ENCODE results near the gene DPH1. TPM values are rescaled to one million over a fixed set of nuclear protein-coding genes. Genes with fewer than 3 reads are reported as not detected.
"Not testable (repeated sequence)": the region's sequence is repeated elsewhere in the genome, so short reads cannot be mapped to it uniquely, and the experiment has no call there.

DPH1 gene
- total RNA-seq, 1 experiment from 2014 or later: 14.4 TPM

- no peaks in the 10 kb centered on the region; the same call in 1 of the 2 replicates for H3K27me3 ChIP-seq
- no peak for DNase-seq
- no peaks in the 10 kb centered on the region for H3K9me3 ChIP-seq (replicated peaks)
- no peak overlapping the region for H3K27ac ChIP-seq
- H3K36me3 ChIP-seq: no peaks in the 10 kb centered on the region
- H3K4me1 ChIP-seq: peaks cover 10% of the 10 kb centered on the region
- H3K4me3 ChIP-seq: no peak overlapping the region
These were observed 31.8 kb upstream of the DPH1 start for GRCh38 chr17:1997927-1998742.

GRCh38 chr17:1999557-2000251 lies 30.2 kb upstream of the DPH1 start:
- DNase-seq: peak; percentile 55 to 63

GRCh38 chr17:2002767-2003329 lies 27.1 kb upstream of the DPH1 start:
- no peaks in the 10 kb centered on the region for H3K9me3 ChIP-seq (replicated peaks)
- no peak overlapping the region for H3K27ac ChIP-seq
- H3K36me3 ChIP-seq: no peaks in the 10 kb centered on the region
- no peak overlapping the region for H3K4me3 ChIP-seq
- no peaks in the 10 kb centered on the region for H3K27me3 ChIP-seq
- H3K4me1 ChIP-seq: peaks cover 10% of the 10 kb centered on the region
- no peak for DNase-seq

More at GRCh38 chr17:1999557-2000251, 30.2 kb upstream of the DPH1 start:
- H3K36me3 ChIP-seq: no peaks in the 10 kb centered on the region
- H3K4me3 ChIP-seq: peak overlapping the region; percentile 19
- no peaks in the 10 kb centered on the region; the same call in 1 of the 2 replicates for H3K27me3 ChIP-seq
- H3K27ac ChIP-seq: no peak overlapping the region
- peaks cover 10% of the 10 kb centered on the region for H3K4me1 ChIP-seq
- H3K9me3 ChIP-seq (replicated peaks): no peaks in the 10 kb centered on the region

- H3K4me1 ChIP-seq: peaks cover 10% of the 10 kb centered on the region
- no peak for DNase-seq
- H3K4me3 ChIP-seq: no peak overlapping the region
- H3K27ac ChIP-seq: no peak overlapping the region
- no peaks in the 10 kb centered on the region for H3K9me3 ChIP-seq (replicated peaks)
- no peaks in the 10 kb centered on the region for H3K36me3 ChIP-seq
- no peaks in the 10 kb centered on the region for H3K27me3 ChIP-seq
These were observed 26.4 kb upstream of the DPH1 start for GRCh38 chr17:2003525-2003924.

GRCh38 chr17:2004435-2004952 lies 25.5 kb upstream of the DPH1 start:
- no peak overlapping the region for H3K4me3 ChIP-seq
- no peak overlapping the region for H3K27ac ChIP-seq
- no peaks in the 10 kb centered on the region for H3K36me3 ChIP-seq
- no peaks in the 10 kb centered on the region for H3K9me3 ChIP-seq (replicated peaks)
- H3K4me1 ChIP-seq: peaks cover 8% of the 10 kb centered on the region
- DNase-seq: no peak
- no peaks in the 10 kb centered on the region for H3K27me3 ChIP-seq

- Histone ChIP-seq H3K27me3 (no peaks in the 10 kb centered on the region), H3K27ac (no peak overlapping the region), H3K4me1 (no peaks in the 10 kb centered on the region), H3K9me3 (replicated peaks) (no peaks in the 10 kb centered on the region), H3K4me3 (no peak overlapping the region), H3K36me3 (no peaks in the 10 kb centered on the region)
- no peak for DNase-seq
These were observed 21.4 kb upstream of the DPH1 start for GRCh38 chr17:2008332-2009126.

- no peaks in the 10 kb centered on the region for H3K4me1 ChIP-seq
- no peaks in the 10 kb centered on the region for H3K9me3 ChIP-seq (replicated peaks)
- no peak overlapping the region for H3K27ac ChIP-seq
- H3K27me3 ChIP-seq: no peaks in the 10 kb centered on the region
- H3K4me3 ChIP-seq: no peak overlapping the region
- no peaks in the 10 kb centered on the region for H3K36me3 ChIP-seq
- DNase-seq: no peak
These were observed 20.2 kb upstream of the DPH1 start for GRCh38 chr17:2009737-2010136.

GRCh38 chr17:2011411-2012371 lies 18.3 kb upstream of the DPH1 start:
- Histone ChIP-seq H3K36me3 (no peaks in the 10 kb centered on the region), H3K27ac (no peak overlapping the region), H3K27me3 (no peaks in the 10 kb centered on the region), H3K9me3 (replicated peaks) (no peaks in the 10 kb centered on the region), H3K4me3 (peak overlapping the region; percentile 19; the same call in 1 of the 2 replicates), H3K4me1 (no peaks in the 10 kb centered on the region)
- peak in 1 of 2 experiments; percentile 42 for DNase-seq

- Histone ChIP-seq H3K27me3 (no peaks in the 10 kb centered on the region; the same call in 1 of the 2 replicates), H3K4me3 (no peak overlapping the region), H3K4me1 (no peaks in the 10 kb centered on the region), H3K9me3 (replicated peaks) (no peaks in the 10 kb centered on the region), H3K27ac (no peak overlapping the region), H3K36me3 (no peaks in the 10 kb centered on the region)
- no peak for DNase-seq
These were observed 17.5 kb upstream of the DPH1 start for GRCh38 chr17:2012499-2012898.

- not testable (repeated sequence) for H3K4me1 ChIP-seq; H3K9me3 ChIP-seq (replicated peaks); DNase-seq; H3K36me3 ChIP-seq; H3K27ac ChIP-seq; H3K27me3 ChIP-seq; H3K4me3 ChIP-seq
These were observed 16.5 kb upstream of the DPH1 start for GRCh38 chr17:2013220-2013993.

GRCh38 chr17:2013994-2014317 lies 16.0 kb upstream of the DPH1 start:
- DNase-seq: no peak
- Histone ChIP-seq H3K4me3 (no peak overlapping the region), H3K27me3 (no peaks in the 10 kb centered on the region; the same call in none of the 2 replicates), H3K9me3 (replicated peaks) (no peaks in the 10 kb centered on the region), H3K27ac (no peak overlapping the region), H3K36me3 (no peaks in the 10 kb centered on the region), H3K4me1 (no peaks in the 10 kb centered on the region)

- no peak overlapping the region for H3K4me3 ChIP-seq
- no peaks in the 10 kb centered on the region for H3K36me3 ChIP-seq
- no peak for DNase-seq
- H3K27ac ChIP-seq: no peak overlapping the region
- H3K27me3 ChIP-seq: peaks cover 7% of the 10 kb centered on the region
- H3K4me1 ChIP-seq: no peaks in the 10 kb centered on the region
- H3K9me3 ChIP-seq (replicated peaks): no peaks in the 10 kb centered on the region
These were observed 14.6 kb upstream of the DPH1 start for GRCh38 chr17:2015314-2015713.

GRCh38 chr17:2016494-2016893 lies 13.5 kb upstream of the DPH1 start:
- H3K9me3 ChIP-seq (replicated peaks): no peaks in the 10 kb centered on the region
- H3K4me1 ChIP-seq: no peaks in the 10 kb centered on the region
- peaks cover 13% of the 10 kb centered on the region for H3K27me3 ChIP-seq
- H3K4me3 ChIP-seq: no peak overlapping the region
- DNase-seq: no peak
- H3K36me3 ChIP-seq: no peaks in the 10 kb centered on the region
- no peak overlapping the region for H3K27ac ChIP-seq

Data from SJCRH30 (cell line).